ENCODE data around the gene XPOT. TPM values are rescaled to one million over a fixed set of nuclear protein-coding genes. Genes with fewer than 3 reads are reported as not detected.

XPOT gene
- total RNA-seq, 1 experiment from 2014 or later: 62.0 TPM

DNA sequence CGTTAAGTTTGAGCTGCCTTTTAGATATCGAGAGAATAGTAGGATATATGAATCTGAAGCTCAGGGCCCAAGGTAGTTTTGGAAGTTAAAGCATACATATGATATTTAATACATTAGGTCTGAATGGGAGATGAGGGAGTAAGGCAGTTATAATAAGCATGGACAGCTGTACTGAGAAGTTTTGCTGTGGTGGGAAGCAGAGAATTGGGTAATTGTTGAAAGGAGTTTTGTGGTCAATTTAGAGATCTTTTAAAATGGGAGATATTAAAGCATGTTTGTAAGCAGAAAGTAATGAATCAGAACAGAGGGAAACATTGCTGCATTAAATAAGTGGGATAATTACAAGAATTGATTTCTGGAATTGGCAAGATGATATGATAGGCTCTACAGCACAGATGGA lies 69.0 kb downstream of the XPOT start:
- Histone ChIP-seq H2AFZ (ENCODE audit: low read length) (no peak overlapping the region), H4K20me1 (ENCODE audit: low read length) (0 out of 2 replicates have a peak, but pooled peaks cover 5% of the 10 kb centered on the region), H3F3A (ENCODE audit: low read length, unreplicated experiment) (peaks cover 3% of the 10 kb centered on the region), H3K9ac (ENCODE audit: low read length) (no peak overlapping the region), H3K9me2 (replicated peaks; ENCODE audit: low read length) (no peaks in the 10 kb centered on the region), H3K4me3 (ENCODE audit: low read length) (no peak overlapping the region), H3K36me3 (ENCODE audit: low read depth, low read length) (peaks cover 71% of the 10 kb centered on the region), H3K4me2 (ENCODE audit: low read length) (no peak overlapping the region), H3K27ac (ENCODE audit: low read length) (no peak overlapping the region), H3K4me1 (ENCODE audit: insufficient read depth, low read length) (no peaks in the 10 kb centered on the region), H3K79me2 (ENCODE audit: low read length) (peaks cover 17% of the 10 kb centered on the region), H3K27me3 (ENCODE audit: low read length) (no peaks in the 10 kb centered on the region), H3K9me3 (ENCODE audit: low read length) (peaks cover 7% of the 10 kb centered on the region; the same call in 1 of the 2 replicates)
- no TSS peak for BruUV-seq (replicated peaks)
- DNase-seq: no peak
- no peak for ATAC-seq
- ChIA-PET POLR2A (ENCODE audit: unreplicated experiment) (no interaction called here), CTCF (no interaction called here)
- intact Hi-C loops (cut with micrococcal nuclease): no loop called here
- TF ChIP-seq, protein P1, sequence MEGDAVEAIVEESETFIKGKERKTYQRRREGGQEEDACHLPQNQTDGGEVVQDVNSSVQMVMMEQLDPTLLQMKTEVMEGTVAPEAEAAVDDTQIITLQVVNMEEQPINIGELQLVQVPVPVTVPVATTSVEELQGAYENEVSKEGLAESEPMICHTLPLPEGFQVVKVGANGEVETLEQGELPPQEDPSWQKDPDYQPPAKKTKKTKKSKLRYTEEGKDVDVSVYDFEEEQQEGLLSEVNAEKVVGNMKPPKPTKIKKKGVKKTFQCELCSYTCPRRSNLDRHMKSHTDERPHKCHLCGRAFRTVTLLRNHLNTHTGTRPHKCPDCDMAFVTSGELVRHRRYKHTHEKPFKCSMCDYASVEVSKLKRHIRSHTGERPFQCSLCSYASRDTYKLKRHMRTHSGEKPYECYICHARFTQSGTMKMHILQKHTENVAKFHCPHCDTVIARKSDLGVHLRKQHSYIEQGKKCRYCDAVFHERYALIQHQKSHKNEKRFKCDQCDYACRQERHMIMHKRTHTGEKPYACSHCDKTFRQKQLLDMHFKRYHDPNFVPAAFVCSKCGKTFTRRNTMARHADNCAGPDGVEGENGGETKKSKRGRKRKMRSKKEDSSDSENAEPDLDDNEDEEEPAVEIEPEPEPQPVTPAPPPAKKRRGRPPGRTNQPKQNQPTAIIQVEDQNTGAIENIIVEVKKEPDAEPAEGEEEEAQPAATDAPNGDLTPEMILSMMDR (conservative IDR thresholded peaks at IDR 0.05; ENCODE audit: low read depth, low read length): no peak
- TF ChIP-seq EZH2phosphoT487 (IDR thresholded peaks at IDR 0.05; ENCODE audit: borderline replicate concordance, low read length) (no peak), EZH2 (IDR thresholded peaks at IDR 0.05; ENCODE audit: low read length, unreplicated experiment) (no peak)

DNA sequence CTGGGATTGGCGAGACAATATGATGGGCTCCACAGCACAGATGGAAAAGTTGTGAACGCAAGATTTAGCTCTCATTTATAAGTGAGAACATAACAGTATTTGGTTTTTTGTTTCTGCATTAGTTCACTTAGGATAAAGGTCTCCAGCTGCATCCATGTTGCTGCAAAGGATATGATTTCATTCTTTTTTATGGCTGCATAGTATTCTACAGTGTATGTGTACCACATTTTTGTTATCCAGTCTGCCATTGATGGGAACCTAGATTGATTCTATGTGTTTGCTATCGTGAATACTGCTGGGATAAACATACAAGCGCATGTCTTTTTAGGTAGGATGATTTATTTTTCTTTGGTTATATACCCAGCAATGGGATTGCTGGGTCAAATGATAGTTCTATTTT lies 71.3 kb downstream of the XPOT start:
- peaks cover 17% of the 10 kb centered on the region for H3K79me2 ChIP-seq (ENCODE audit: low read length)
- H4K20me1 ChIP-seq (ENCODE audit: low read length): peaks cover 14% of the 10 kb centered on the region; the same call in 1 of the 2 replicates
- H2AFZ ChIP-seq (ENCODE audit: low read length): no peak overlapping the region
- H3K9me3 ChIP-seq (ENCODE audit: low read length): peaks cover 7% of the 10 kb centered on the region; the same call in 1 of the 2 replicates
- H3K4me1 ChIP-seq (ENCODE audit: insufficient read depth, low read length): no peaks in the 10 kb centered on the region
- ChIA-PET POLR2A (ENCODE audit: unreplicated experiment) (interaction anchor here (0.6 kb wide), 1 partner anchor 191 kb away, joined by 3 read pairs; no protein-coding TSS in a partner anchor), CTCF (no interaction called here)
- H3K9me2 ChIP-seq (replicated peaks; ENCODE audit: low read length): no peaks in the 10 kb centered on the region
- no TSS peak for BruUV-seq (replicated peaks)
- H3F3A ChIP-seq (ENCODE audit: low read length, unreplicated experiment): peaks cover 3% of the 10 kb centered on the region
- H3K9ac ChIP-seq (ENCODE audit: low read length): no peak overlapping the region
- ATAC-seq (no peak), DNase-seq (no peak)
- H3K36me3 ChIP-seq (ENCODE audit: low read depth, low read length): peaks cover 65% of the 10 kb centered on the region
- intact Hi-C loops (cut with micrococcal nuclease): no loop called here
- H3K27ac ChIP-seq (ENCODE audit: low read length): no peak overlapping the region
- H3K27me3 ChIP-seq (ENCODE audit: low read length): no peaks in the 10 kb centered on the region
- TF ChIP-seq EZH2phosphoT487 (IDR thresholded peaks at IDR 0.05; ENCODE audit: borderline replicate concordance, low read length) (no peak), EZH2 (IDR thresholded peaks at IDR 0.05; ENCODE audit: low read length, unreplicated experiment) (no peak)
- TF ChIP-seq, protein P1 (conservative IDR thresholded peaks at IDR 0.05; ENCODE audit: low read depth, low read length): no peak
- H3K4me2 ChIP-seq (ENCODE audit: low read length): no peak overlapping the region
- no peak overlapping the region for H3K4me3 ChIP-seq (ENCODE audit: low read length)

DNA sequence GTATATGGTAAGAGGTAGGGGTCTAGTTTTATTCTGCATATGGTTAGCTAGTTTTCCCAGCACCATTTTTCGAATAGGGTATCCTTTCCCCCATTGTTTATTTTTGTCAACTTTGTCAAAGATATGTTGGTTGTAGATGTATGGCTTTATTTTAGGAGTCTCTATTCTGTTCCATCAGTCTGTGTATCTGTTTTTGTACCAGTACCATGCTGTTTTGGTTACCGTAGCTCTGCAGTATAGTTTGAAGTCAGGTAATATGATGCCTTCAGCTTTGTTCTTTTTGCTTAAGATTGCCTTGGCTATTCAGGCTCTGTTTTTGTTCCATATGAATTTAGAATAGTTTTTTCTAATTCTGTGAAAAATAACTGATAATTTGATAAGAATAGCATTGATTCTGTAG lies 72.7 kb downstream of the XPOT start:
- Histone ChIP-seq H2AFZ (ENCODE audit: low read length) (no peak overlapping the region), H3K9me3 (ENCODE audit: low read length) (peaks cover 7% of the 10 kb centered on the region; the same call in 1 of the 2 replicates), H3K27me3 (ENCODE audit: low read length) (no peaks in the 10 kb centered on the region), H4K20me1 (ENCODE audit: low read length) (peaks cover 14% of the 10 kb centered on the region; the same call in 1 of the 2 replicates), H3K79me2 (ENCODE audit: low read length) (peaks cover 17% of the 10 kb centered on the region), H3F3A (ENCODE audit: low read length, unreplicated experiment) (peaks cover 3% of the 10 kb centered on the region), H3K27ac (ENCODE audit: low read length) (no peak overlapping the region), H3K4me1 (ENCODE audit: insufficient read depth, low read length) (no peaks in the 10 kb centered on the region), H3K4me2 (ENCODE audit: low read length) (no peak overlapping the region), H3K9ac (ENCODE audit: low read length) (no peak overlapping the region), H3K36me3 (ENCODE audit: low read depth, low read length) (peaks cover 60% of the 10 kb centered on the region), H3K9me2 (replicated peaks; ENCODE audit: low read length) (no peaks in the 10 kb centered on the region), H3K4me3 (ENCODE audit: low read length) (no peak overlapping the region)
- TF ChIP-seq, protein P1 (conservative IDR thresholded peaks at IDR 0.05; ENCODE audit: low read depth, low read length): no peak
- TF ChIP-seq EZH2 (IDR thresholded peaks at IDR 0.05; ENCODE audit: low read length, unreplicated experiment) (no peak), EZH2phosphoT487 (IDR thresholded peaks at IDR 0.05; ENCODE audit: borderline replicate concordance, low read length) (no peak)
- ATAC-seq (no peak), DNase-seq (no peak)
- intact Hi-C loops (cut with micrococcal nuclease): no loop called here
- no TSS peak for BruUV-seq (replicated peaks)
- POLR2A ChIA-PET (ENCODE audit: unreplicated experiment): no interaction called here
- CTCF ChIA-PET: no interaction called here

All from PC-3 (cell line).